Neural cell (in vitro differentiated cells): ENCODE results near the gene CDK2AP2. TPM values are rescaled to one million over a fixed set of nuclear protein-coding genes. Genes with fewer than 3 reads are reported as not detected.

Source experiments
- H2AFZ ChIP-seq: fragments of 200-600, 300-800 bp; sonication (generic), shearing (Covaris generic); 2 replicates; pipeline ENCODE4 v1.6.0; 2014; ENCODE audit warnings: low read depth, mild to moderate bottlenecking, antibody characterized with exemption, low read length, moderate library complexity
- H3F3A ChIP-seq: fragments of 200-600 bp; shearing (Covaris generic); 2 replicates; pipeline ENCODE4 v1.6.1; 2016; ENCODE audit warnings: mild to moderate bottlenecking, moderate library complexity, mixed read lengths, antibody characterized with exemption, low read length; ENCODE audit not compliant: insufficient read depth, poor library complexity, severe bottlenecking
- H3K27ac ChIP-seq: fragments of 200-600, 300-800 bp; sonication (generic), shearing (Covaris generic); 2 replicates; pipeline ENCODE4 v1.5.1; 2014; ENCODE audit warnings: mild to moderate bottlenecking, low read length, moderate library complexity
- H3K27me3 ChIP-seq: fragments of 300-800, 200-600 bp; sonication (generic), shearing (Covaris generic); 2 replicates; pipeline ENCODE4 v1.6.0; 2014; ENCODE audit warnings: mild to moderate bottlenecking, low read depth, low read length, moderate library complexity; ENCODE audit not compliant: insufficient read depth
- H3K36me3 ChIP-seq: fragments of 300-800, 200-600 bp; sonication (generic), shearing (Covaris generic); 2 replicates; pipeline ENCODE4 v1.5.1; 2014; ENCODE audit warnings: mild to moderate bottlenecking, antibody characterized with exemption, low read length, moderate library complexity; ENCODE audit not compliant: insufficient read depth
- H3K4me2 ChIP-seq: fragments of 300-800, 200-600 bp; sonication (generic), shearing (Covaris generic); 2 replicates; pipeline ENCODE4 v1.6.0; 2014; ENCODE audit warnings: mild to moderate bottlenecking, low read length
- H3K4me3 ChIP-seq: fragments of 300-800, 200-600 bp; sonication (generic), shearing (Covaris generic); 2 replicates; pipeline ENCODE4 v1.5.1; 2014; ENCODE audit warnings: mild to moderate bottlenecking, low read length, moderate library complexity
- H3K79me2 ChIP-seq: fragments of 200-600 bp; shearing (Covaris generic); replicated peaks from 2 replicates; pipeline ENCODE4 v1.6.0; 2014; ENCODE audit warnings: mild to moderate bottlenecking, low read length, moderate library complexity; ENCODE audit not compliant: insufficient read depth
- H3K9ac ChIP-seq: fragments of 300-800, 200-600 bp; sonication (generic), shearing (Covaris generic); 2 replicates; pipeline ENCODE4 v1.6.1; 2016; ENCODE audit warnings: mild to moderate bottlenecking, low read length, mixed read lengths
- H3K9me2 ChIP-seq: fragments of 200-600 bp; shearing (Covaris generic); 2 replicates; pipeline ENCODE4 v1.6.1; 2016; ENCODE audit warnings: mild to moderate bottlenecking, low read length, mixed read lengths; ENCODE audit not compliant: insufficient read depth
- H3K9me3 ChIP-seq: fragments of 200-600, 300-800 bp; sonication (generic), shearing (Covaris generic); 2 replicates; pipeline ENCODE4 v1.6.1; 2016; ENCODE audit warnings: mild to moderate bottlenecking, mixed run types, low read length, moderate library complexity, mixed read lengths
- H4K20me1 ChIP-seq: fragments of 200-600 bp; shearing (Covaris generic); 2 replicates; pipeline ENCODE4 v1.6.1; 2016; ENCODE audit warnings: mild to moderate bottlenecking, mixed run types; ENCODE audit not compliant: insufficient read depth
- EP300 ChIP-seq: fragments of 450-650 bp; conservative IDR thresholded peaks from 2 replicates; pipeline ENCODE4 v1.6.1; 2014; ENCODE audit warnings: antibody characterized with exemption, mild to moderate bottlenecking, moderate library complexity; ENCODE audit not compliant: poor library complexity, severe bottlenecking
- EZH2 ChIP-seq: fragments of 200-600, 300-800 bp; shearing (Covaris generic), sonication (generic); IDR thresholded peaks from 2 replicates; pipeline ENCODE4 v1.6.1; 2014; ENCODE audit warnings: antibody characterized with exemption, low read length, borderline replicate concordance, mild to moderate bottlenecking; ENCODE audit not compliant: insufficient read depth, poor library complexity, severe bottlenecking
- MXI1 ChIP-seq: fragments of 450-650 bp; conservative IDR thresholded peaks from 2 replicates; pipeline ENCODE4 v1.6.1; 2014; ENCODE audit warnings: antibody characterized with exemption, mild to moderate bottlenecking; ENCODE audit not compliant: poor library complexity, severe bottlenecking
- POLR2AphosphoS5 ChIP-seq: IDR thresholded peaks from 2 replicates; pipeline ENCODE4 v1.6.1; 2012
- RAD21 ChIP-seq: fragments of 450-650 bp; conservative IDR thresholded peaks from 2 replicates; pipeline ENCODE4 v1.6.1; 2014; ENCODE audit warnings: antibody characterized with exemption, mild to moderate bottlenecking, moderate library complexity
- SMC3 ChIP-seq: fragments of 450-650 bp; conservative IDR thresholded peaks from 2 replicates; pipeline ENCODE4 v1.6.1; 2014; ENCODE audit warnings: antibody characterized with exemption, mild to moderate bottlenecking, moderate library complexity; ENCODE audit not compliant: poor library complexity
- TAF1 ChIP-seq: IDR thresholded peaks from 2 replicates; pipeline ENCODE4 v1.6.1; 2012; ENCODE audit warnings: low read depth
- polyA plus RNA-seq: library from polyadenylated mRNA; depleted of rRNA; stranded (reverse); fragments of >200 nt; gene quantifications from 2 replicates; pipeline ENCODE4 v1.2.3, GENCODE V29; 2014
- TF ChIP-seq, protein P1 (sequence below): IDR thresholded peaks from 2 replicates; pipeline ENCODE4 v1.6.1; 2012; ENCODE audit warnings: borderline replicate concordance
- TF ChIP-seq, protein P2 (sequence below): fragments of 450-650 bp; IDR thresholded peaks from 2 replicates; pipeline ENCODE4 v1.5.1; 2014; ENCODE audit warnings: antibody characterized with exemption, mild to moderate bottlenecking, moderate library complexity; ENCODE audit not compliant: poor library complexity, severe bottlenecking

Gene CDK2AP2
- polyA plus RNA-seq, 1 donor from 2014 or later = 18.1 TPM

DNA sequence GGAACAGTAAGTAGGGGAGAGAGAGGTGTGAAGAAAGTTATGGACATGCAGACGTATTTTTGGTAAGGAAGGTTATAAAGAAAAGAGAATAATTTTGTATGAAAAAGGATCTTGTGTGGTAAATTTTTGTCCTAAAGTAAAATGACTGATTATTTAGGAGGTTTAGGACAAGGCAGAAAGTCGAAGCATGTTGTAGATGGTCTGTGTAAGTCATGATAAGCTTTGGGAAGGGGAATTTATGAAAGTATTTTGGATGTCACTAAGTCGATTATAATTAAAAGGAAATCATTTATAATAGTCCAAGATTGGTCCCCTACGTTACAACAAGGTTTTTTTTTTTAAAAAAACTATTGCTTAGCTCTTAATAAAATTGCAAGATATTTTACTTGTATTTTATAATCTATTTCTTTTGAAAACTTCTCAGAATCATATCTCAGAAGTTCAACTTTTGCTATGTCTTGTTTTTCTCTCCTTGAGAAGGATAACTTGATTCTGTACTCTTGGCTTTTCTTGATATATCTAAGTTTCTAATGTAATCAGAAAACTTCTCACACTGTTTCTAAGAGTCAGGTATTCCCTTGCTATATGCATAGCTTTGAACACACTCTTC, 26.2 kb upstream of the CDK2AP2 start:
- H3K27me3 ChIP-seq = no peaks in the 10 kb centered on the region
- H3K79me2 ChIP-seq = no peaks in the 10 kb centered on the region
- H2AFZ ChIP-seq = no peak overlapping the region
- H3K36me3 ChIP-seq = no peaks in the 10 kb centered on the region
- no peaks in the 10 kb centered on the region for H3K9me3 ChIP-seq
- no peaks in the 10 kb centered on the region for H3F3A ChIP-seq
- no peak for TF ChIP-seq RAD21
- TF ChIP-seq EP300 = no peak
- no peak for TF ChIP-seq TAF1
- TF ChIP-seq, protein P1, sequence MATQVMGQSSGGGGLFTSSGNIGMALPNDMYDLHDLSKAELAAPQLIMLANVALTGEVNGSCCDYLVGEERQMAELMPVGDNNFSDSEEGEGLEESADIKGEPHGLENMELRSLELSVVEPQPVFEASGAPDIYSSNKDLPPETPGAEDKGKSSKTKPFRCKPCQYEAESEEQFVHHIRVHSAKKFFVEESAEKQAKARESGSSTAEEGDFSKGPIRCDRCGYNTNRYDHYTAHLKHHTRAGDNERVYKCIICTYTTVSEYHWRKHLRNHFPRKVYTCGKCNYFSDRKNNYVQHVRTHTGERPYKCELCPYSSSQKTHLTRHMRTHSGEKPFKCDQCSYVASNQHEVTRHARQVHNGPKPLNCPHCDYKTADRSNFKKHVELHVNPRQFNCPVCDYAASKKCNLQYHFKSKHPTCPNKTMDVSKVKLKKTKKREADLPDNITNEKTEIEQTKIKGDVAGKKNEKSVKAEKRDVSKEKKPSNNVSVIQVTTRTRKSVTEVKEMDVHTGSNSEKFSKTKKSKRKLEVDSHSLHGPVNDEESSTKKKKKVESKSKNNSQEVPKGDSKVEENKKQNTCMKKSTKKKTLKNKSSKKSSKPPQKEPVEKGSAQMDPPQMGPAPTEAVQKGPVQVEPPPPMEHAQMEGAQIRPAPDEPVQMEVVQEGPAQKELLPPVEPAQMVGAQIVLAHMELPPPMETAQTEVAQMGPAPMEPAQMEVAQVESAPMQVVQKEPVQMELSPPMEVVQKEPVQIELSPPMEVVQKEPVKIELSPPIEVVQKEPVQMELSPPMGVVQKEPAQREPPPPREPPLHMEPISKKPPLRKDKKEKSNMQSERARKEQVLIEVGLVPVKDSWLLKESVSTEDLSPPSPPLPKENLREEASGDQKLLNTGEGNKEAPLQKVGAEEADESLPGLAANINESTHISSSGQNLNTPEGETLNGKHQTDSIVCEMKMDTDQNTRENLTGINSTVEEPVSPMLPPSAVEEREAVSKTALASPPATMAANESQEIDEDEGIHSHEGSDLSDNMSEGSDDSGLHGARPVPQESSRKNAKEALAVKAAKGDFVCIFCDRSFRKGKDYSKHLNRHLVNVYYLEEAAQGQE = no peak
- TF ChIP-seq, protein P2, sequence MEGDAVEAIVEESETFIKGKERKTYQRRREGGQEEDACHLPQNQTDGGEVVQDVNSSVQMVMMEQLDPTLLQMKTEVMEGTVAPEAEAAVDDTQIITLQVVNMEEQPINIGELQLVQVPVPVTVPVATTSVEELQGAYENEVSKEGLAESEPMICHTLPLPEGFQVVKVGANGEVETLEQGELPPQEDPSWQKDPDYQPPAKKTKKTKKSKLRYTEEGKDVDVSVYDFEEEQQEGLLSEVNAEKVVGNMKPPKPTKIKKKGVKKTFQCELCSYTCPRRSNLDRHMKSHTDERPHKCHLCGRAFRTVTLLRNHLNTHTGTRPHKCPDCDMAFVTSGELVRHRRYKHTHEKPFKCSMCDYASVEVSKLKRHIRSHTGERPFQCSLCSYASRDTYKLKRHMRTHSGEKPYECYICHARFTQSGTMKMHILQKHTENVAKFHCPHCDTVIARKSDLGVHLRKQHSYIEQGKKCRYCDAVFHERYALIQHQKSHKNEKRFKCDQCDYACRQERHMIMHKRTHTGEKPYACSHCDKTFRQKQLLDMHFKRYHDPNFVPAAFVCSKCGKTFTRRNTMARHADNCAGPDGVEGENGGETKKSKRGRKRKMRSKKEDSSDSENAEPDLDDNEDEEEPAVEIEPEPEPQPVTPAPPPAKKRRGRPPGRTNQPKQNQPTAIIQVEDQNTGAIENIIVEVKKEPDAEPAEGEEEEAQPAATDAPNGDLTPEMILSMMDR = no peak
- no peak for TF ChIP-seq EZH2
- TF ChIP-seq SMC3 = no peak
- no peak for TF ChIP-seq POLR2AphosphoS5
- no peak for TF ChIP-seq MXI1
- H3K9me2 ChIP-seq = no peaks in the 10 kb centered on the region
- no peak overlapping the region for H3K9ac ChIP-seq
- H3K27ac ChIP-seq = no peak overlapping the region
- no peaks in the 10 kb centered on the region for H4K20me1 ChIP-seq
- no peak overlapping the region for H3K4me3 ChIP-seq
- H3K4me2 ChIP-seq = no peak overlapping the region

DNA sequence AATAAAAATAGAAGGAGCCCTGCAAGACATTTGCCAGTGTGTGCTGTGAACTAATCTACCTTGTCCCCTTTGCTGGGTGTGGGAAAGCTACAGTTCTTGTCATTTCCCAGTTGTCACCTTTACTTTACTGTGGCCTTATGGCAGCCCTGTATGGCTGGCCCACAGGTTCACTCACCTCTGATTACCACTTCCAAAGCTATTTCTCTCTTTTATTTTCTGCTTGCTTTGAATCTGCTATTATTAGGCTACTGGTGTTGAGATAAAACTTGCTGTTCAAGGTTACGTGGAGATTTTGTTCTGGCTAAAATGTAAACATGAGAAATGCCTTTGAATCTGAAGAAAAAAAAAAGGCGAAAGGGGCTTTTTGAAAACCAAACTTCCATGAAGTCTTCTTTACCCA, 24.9 kb upstream of the CDK2AP2 start:
- Histone ChIP-seq H3K79me2 (no peaks in the 10 kb centered on the region), H3K27me3 (no peaks in the 10 kb centered on the region), H3K36me3 (no peaks in the 10 kb centered on the region), H3K4me2 (no peak overlapping the region), H3F3A (no peaks in the 10 kb centered on the region), H3K9ac (no peak overlapping the region), H4K20me1 (no peaks in the 10 kb centered on the region), H3K9me3 (no peaks in the 10 kb centered on the region), H2AFZ (no peak overlapping the region), H3K4me3 (no peak overlapping the region), H3K9me2 (no peaks in the 10 kb centered on the region), H3K27ac (no peak overlapping the region)
- TF ChIP-seq EZH2 (no peak), TAF1 (no peak), POLR2AphosphoS5 (no peak), MXI1 (no peak), SMC3 (no peak), EP300 (no peak), RAD21 (no peak)
- TF ChIP-seq, protein P1 = no peak
- TF ChIP-seq, protein P2 = no peak
